Measurements from ENCODE around the gene ZNF581.

Gene ZNF581

DNA sequence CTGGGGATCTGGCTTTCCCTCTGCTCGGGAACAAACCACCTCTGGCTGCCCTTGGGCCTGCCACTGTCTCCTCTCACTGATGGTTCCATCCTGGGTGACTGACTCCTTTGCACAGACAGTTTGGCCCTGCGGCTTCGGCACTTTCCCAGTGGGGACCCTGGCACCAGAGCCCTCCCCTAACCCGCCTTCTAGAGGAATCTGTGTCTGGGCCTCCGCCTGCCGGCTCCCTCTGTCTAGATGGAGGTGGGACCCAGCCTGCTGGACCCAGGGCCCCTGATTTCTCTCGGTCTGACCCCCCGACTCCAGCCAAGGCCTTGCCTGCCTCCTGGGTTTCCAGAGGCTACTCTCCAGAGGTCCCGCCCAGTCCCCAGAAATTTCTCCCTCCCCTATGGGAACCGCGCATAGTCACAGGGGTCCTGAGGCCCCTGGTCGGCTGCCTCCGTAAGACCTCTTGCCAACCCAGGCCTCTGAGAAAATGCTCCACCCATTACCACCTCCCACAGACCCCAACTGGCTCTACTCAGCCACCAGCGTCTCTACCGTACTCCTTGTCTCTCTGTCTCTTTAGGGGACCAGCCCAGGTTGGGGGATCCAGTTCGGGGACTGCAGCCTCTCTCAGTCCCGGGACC lies 7.3 kb downstream of the ZNF581 start:
- no peak for DNase-seq

DNA sequence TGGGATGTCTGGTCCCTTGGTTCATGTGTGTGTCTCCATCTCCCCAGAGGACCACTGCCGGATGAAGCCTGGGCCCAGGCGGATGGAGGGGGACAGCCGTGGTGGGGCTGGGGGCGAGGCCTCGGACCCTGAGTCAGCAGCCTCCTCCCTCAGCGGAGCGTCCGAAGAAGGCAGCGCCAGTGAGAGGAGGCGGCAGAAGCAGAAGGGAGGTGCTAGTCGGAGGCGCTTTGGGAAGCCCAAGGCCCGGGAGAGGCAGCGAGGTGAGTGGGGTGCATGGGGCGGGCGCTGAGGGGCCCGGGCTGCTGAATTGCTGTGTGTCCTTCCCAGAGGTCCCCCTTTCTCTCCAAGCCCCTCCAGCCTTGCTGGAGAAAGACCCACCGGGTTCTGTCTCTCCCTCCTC lies 7.8 kb downstream of the ZNF581 start:
- no peak for DNase-seq

DNA sequence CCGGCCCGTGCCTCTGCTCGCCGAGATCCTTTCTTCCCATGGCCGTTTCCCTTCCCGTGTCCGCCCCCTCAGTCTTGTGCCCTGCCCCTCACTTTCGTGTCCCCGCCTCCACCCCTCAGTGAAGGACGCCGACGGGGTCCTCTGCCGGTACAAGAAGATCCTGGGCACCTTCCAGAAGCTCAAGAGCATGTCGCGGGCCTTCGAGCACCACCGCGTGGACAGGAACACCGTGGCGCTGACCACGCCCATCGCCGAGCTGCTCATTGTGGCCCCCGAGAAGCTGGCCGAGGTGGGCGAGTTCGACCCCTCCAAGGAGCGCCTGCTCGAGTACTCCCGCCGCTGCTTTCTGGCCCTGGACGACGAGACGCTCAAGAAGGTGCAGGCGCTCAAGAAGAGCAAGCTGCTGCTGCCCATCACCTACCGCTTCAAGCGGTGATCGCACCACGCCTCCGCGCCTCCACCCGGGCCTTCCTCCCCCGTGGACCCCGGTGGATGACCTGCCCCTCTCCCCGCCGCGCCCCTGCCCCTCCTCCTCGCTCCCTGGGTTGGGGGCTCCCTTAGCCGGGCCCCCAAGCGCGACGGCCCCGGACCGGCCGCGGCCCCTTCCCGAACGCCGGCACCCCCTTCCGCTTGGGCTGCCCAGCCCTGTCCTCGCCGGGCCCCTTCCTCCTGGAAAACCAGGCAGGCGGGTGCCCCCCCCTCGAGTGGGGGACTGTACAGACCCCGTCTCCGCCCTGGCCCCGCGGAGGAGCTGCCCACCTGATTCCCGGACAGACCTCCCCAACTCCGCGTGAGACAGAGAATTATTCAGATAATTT lies 9.1 kb downstream of the ZNF581 start:
- DNase-seq = no peak

DNA sequence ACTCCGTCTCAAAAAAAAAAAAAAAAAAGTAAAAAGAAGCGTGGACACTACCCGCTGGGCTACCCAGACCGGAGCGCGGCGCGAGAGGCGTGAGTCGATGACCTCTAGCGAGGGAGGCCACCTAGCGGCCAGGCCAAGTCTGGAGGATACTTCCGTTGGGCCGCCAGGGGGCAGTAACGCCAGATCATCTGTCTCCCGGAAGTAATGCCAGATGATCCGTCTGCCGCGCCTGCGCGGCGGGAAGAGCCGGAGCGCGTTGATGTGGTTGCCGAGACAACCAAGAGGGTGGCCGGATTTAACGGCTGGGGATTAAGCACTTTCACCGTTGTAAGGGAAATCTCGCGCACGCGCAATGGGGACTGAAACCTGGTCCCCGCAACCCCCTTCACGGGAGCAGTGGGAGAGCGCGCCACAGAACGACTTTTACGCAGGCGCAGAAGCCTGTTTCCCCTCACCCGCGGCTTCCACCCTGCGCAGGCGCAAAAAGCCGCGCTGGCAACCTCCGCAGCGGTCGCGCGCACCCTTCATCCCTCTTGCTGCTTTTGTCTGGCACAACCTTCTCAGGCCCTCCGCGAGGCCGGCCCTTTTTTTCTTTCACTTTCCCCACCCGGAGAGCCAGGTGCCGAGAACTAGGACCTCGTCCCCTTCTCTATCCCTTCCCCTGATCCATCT lies 10.3 kb downstream of the ZNF581 start:
- peak; percentile 100 for DNase-seq

DNA sequence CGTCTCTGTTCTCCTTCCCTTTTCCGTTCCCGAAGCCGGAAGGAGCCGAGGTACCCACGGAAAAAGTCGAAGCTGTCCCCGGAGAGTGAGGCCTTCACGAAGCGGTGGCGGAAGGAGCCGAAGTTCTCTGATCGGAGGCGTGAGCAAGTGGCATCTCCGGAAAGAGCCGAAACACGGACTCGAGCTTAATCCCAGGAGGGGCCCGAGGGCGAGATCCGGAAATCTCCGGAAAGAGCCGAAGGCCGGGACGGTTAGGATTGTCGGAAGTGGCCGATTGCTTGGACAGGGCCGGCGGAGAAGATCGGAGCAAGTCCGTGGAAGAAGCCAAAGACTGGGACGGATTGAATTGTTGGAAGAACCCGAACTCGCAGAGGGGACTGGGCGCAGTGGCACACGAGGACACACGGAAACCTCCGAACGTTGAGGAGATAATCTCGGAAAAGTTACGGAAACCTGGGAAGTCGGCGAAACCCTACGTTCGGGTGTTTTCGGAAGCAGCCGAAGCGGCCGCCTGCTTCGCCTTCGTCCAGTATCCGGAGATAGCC lies 10.9 kb downstream of the ZNF581 start:
- DNase-seq = peak; percentile 99

DNA sequence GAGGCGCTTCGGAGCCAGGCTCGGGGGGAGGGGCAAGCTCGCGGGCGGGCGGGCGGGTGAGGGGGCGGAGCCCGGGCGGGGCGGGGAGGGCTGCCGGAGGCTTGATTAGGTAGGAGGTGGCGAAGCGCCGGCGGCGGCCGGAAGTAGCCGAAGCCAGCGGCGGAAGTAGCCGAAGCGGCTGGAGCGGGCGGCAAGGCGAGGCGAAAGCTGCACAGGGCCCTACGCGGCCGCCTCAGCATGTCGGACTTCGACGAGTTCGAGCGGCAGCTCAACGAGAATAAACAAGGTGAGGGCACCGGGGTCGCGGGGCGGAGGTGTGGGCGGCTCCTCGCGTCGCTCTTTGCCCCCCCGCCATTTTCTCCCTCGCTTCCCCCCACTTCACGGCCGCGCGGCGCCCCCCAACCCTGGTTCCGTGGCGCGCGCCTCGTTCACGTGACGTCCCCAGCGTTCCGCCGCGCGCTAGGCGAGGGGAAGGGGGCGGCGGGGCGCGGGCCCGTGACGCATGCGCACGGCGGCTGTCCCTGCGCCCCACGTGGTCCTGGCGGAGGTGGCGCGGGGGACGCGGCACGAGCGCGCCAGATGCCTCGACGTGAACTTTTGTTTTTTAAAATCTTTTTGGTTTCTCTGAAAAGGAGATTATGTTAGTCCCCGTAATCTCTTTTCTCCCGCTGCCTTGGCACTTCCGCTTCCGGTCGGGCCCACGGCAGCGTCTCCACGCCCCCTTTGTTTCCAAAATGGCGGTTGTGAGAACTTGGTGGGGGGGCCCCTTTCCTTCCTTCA lies 11.6 kb downstream of the ZNF581 start, which contains the start of gene U2AF2:
U2AF2 (plus strand) TSS at position 168 of the 780 bp plus-strand sequence; CDS start at position 238, 70 bp downstream.
- peak; percentile 98 for DNase-seq

DNA sequence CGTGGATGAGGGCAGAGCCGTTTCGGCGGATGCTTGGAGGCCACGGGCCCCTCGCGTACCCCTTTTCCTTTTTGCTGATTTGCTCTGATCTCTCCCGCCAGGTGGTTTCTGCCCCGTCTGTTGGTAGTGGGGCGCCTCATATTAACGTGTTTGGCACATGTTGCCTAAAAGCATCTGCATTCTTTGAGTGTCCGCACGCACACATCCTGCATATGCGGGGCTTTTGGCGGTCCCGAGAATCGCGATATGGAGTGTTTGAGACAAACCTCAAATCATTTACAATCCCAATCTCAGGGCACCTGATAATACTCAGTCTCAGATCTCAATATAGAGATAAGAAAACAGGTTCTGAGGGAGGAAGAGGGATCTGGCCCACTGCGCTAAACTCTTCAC lies 12.2 kb downstream of the ZNF581 start:
- DNase-seq = no peak

DNA sequence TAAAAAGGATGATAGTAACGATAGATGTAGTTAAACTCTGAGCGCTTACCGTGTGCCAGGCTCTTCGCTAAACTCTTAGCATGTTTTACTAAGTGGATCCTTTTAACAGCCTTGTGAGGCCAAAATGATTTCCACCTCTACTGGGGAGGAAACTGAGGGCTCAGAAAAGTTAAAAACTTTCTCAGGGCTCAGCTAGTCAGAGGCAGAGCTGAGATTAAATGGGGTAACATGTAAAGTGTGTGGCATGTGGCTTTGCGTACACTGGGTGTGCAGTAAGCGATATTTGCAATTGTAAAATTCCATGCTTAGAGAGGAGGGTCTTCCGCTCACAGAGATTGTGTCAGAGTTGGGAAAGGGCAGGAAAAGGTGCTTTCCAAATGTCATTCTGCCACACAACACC lies 13.1 kb downstream of the ZNF581 start:
- DNase-seq = no peak

DNA sequence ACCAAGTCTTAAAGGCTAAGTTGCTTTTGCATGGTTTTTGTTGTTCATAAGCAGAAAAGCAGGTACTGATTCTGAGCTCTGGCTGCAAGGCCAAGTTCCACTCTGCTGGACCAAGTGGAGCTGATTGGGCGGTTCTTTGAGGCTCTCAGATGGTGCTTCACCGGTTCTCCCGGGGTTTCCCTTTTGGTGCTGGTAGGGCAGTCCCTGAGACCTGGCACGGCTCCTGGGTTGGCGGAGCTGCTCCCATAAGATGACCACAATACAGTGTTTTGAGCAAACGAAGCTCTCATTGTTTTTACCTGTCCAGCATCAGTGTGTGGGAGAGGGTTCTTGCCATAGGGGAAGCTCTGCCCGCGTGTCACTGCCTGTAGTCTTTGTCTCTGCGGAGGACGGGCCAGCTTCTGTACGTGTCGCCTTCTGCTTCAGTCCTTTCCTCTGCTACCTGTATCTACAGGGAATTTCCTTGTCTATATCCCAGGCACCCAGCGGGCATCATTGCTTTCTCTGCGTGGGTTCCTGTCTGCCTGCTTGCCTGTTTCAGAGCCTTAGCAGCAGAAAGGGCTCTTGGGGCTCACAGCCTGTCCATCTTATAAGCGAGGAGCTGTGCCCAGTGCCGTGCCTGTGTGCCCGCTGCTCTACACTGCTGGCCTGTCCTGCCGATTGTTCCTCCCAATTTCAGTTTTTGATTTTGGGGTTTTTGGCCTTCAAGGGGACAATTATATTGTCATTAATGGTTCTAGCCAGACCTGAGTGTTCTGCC lies 13.7 kb downstream of the ZNF581 start:
- peak; percentile 72 for DNase-seq

DNA sequence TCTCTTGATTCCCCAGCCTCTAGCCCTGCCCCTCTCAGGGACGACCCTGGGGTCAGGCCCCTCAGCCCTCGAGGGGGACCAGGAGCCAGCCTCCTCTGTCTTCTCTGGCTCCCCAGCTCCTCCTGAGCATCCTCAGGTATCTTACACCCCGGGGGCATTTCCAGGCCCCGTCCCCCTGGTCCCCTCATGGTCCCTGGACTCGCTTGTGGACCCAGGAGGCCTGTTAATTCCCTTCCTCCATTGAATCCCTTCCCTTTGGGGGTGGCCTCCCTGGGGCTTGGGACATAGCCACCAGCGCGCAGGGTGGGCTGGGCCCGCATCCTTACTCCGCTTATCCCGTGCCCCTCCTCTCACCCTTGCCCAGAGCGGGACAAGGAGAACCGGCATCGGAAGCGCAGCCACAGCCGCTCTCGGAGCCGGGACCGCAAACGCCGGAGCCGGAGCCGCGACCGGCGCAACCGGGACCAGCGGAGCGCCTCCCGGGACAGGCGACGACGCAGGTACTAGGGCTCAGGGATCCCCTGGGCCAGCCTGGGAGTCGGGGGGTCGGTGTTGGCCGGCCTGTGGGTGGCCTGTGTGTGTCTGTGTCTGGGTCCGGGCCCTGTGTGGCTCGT lies 15.5 kb downstream of the ZNF581 start:
- no peak for DNase-seq

DNA sequence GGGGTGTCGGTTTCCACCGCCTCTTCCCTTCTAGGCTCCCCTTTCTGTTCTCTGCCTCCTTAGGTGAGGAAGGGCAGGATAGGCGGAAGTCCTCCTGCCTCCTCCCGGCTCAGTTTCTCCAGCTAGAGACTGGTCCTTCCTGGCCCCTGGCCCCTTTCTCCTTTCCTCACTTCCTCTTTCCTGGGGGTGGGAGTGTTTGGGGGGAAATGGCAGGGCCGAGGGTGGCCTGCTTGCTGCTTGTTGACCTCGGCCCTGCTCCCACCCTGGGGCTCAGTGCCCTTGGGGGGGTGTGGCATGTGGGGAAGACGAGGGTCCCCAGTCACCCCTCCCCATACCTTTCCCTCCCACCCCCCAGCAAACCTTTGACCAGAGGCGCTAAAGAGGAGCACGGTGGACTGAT lies 16.4 kb downstream of the ZNF581 start:
- no peak for DNase-seq

DNA sequence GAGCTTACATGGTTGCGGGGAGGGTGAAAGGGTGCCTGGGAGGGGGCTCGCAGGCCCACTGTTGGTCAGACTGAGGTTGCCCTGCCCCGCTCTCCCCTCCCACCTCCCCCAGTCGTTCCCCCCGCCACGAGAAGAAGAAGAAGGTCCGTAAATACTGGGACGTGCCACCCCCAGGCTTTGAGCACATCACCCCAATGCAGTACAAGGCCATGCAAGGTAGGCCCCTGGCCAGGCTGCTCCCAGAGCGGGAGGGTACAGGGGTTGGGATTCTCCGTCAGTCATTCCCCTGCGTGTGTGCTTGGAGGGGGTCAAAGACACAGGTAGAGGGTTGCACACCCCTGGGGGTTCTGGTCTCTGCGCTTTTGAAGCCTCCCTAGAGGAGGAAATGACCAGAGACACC lies 17.0 kb downstream of the ZNF581 start:
- no peak for DNase-seq

DNA sequence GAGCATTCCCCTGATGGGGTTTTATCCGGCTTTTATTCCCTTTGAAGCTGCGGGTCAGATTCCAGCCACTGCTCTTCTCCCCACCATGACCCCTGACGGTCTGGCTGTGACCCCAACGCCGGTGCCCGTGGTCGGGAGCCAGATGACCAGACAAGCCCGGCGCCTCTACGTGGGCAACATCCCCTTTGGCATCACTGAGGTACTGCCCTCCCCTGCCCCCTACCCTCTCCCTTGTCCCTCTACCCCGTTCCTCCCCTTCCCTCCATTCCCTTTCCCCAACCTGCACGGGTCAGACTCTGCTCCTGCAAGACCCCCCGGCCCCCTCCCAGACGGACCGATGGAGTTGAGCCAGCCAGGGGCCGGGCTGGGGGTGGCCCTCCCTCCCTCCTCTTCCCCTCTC lies 17.5 kb downstream of the ZNF581 start:
- DNase-seq = no peak

DNA sequence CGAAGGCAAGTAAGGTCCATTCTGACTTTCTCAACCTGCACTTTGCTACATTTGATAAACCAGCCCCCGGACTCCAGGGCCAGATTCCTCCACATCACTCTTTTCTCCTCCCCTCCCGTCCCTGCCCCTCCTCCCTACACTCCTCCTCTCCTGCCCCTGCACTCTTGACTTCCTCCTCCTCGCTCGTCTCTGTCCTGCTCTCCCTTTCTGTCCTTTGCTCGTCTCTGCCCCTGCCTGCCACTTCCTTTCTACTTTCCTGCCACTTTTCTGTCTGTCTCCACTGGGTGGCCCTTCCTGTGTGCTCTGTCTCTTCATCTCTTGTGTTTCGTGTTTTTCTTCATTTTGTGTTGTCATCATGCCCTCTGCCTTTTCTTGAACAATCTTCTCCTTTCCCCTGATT lies 18.4 kb downstream of the ZNF581 start:
- DNase-seq = no peak

DNA sequence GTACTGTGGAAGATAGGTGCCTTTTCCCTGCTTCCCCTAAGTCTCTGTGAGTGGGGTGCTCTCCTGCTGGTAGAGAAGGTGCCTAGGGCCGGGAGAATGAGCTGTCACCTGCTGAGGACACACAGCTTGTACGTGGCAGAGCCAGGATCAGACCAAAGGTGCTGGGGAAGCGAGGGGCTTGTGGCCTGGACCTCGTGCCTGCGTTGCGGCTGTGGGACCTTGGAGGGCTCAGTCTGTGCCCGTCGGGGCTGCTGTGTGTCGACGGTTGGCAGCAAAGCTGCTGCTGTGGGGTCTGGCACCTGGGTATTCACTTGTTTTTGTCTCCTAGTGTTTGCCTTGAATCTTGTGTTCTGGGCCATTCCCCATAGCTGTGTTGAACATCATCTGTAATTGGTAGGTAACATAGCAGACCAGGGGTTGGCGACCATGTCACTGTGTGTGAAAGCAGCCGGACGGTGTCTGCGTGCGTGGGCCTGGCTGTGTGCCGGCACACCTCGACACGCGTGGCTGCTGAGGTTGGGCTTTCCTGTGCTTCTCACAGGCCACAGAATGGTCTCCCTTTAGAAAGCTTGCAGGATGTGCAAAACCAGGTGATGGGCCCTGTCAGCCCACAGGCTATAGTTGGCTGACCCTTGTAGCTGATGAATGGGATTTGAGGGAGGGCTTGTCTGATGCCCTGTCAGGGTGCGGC lies 20.5 kb downstream of the ZNF581 start:
- DNase-seq = no peak

DNA sequence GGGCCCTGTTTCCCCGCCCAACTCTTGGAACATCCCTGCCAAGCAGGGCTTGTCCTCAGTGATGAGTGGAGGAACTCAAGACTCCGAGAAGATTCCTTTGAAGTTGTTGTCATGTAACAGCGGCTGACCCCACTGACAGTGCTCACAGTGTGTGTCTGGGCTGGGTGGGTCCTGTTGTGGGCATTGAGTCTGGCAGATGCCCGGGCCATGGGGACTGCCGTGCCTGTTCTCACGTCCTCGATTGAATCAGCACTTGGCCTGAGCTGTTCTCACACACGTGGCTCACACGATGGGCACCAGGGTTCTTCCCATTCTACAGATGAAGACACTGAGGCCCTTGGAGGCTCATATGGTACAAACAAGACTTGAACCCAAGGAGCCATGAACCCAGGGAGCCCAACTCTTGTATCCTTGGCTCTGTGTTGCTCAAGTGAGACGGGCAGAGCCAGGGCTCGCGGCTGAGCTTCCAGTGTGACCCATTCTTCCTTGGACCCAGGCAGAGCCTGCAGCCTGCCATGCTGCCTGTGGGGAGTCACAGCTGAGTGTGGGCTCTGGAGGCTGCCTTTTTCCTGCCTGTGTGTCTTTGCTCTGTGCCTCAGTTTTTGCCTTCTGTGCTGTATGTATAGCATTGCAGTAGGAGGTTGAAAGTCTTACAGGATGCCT lies 23.0 kb downstream of the ZNF581 start:
- DNase-seq = no peak

DNA sequence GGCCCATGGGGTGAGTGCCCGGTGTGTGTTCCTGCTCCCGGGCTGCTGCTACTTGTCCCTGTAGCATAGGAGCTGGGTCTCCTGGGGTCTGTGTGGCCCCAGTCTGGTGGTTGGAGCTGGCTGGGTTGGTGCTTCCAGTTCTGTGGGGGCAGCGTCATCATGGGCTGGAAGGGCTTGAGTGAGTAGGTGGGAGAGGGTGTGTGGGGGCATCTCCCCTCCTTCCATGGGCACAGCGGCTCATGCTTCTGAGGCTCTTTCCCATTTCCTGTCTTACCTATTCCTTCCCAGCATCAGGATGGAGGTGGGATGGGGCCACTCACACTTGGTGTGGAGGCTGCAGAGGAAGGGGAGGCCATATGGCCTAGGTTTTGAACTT lies 23.5 kb downstream of the ZNF581 start:
- no peak for DNase-seq

DNA sequence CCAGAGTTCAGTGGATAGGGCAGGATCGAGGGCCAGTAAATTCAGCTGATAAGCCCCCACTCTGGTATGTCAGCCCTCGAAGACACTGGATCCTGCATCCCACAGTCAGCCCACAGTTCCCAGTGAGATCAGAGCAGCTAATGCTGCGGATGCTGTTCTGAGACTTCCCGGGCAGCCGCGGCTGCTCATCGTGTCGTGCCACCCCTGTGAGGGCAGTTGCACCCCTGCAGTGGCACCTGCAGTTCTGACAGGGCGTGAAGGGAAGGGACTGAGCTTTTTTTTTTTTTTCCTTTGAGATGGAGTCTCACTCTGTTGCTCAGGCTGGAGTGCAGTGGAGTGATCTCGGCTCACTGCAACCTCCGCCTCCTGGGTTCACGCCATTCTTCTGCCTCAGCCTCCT lies 24.1 kb downstream of the ZNF581 start:
- DNase-seq = no peak

DNA sequence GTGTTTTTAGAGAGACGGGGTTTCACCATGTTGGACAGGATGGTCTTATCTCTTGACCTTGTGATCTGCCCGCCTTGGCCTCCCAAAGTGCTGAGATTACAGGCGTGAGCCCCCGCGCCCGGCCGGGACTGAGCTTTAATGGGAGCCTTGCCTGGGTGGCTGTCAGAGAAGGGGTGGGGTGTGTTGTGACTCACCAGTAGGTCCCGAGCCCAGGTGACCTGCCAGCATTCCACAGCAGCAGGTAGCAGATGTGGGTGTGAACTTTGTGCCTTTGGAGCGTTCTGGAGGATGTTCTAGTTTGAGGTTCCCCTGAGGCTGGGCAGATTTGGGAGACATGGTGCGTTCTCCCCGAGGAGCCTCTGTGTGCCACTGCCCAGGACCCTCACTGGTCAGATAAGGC lies 24.5 kb downstream of the ZNF581 start:
- DNase-seq = no peak

DNA sequence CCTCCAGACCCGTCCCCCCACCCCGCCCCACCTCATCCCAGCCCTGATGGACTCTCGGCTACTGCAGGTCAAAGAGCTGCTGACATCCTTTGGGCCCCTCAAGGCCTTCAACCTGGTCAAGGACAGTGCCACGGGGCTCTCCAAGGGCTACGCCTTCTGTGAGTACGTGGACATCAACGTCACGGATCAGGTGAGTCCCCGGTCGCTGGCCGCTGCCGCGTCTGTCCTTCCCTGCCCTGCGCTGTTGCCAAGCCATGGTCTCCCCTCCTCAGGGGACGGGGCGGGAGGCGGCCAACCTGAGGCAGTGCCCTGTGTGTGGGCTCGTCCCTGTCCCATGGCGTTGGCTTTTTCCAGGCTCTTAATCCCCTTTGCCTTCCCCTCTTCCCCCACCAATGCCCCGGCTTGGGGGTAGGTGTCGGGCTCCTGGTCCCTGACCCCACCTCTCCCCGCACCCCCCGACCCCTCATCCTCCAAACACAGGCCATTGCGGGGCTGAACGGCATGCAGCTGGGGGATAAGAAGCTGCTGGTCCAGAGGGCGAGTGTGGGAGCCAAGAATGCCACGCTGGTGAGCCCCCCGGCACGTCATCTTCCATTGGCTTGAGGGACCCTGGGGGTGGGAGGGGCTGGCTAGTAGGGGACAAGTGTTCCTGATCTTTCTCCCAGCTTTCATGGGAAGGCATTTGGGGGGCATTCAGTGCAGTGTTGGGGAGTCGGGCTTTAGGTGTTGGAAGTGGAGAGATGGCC lies 25.3 kb downstream of the ZNF581 start:
- DNase-seq = no peak
